SK-N-SH (cell line): ENCODE measurements around the gene AGMO.

Experiments
- CTCF ChIP-seq: fragments of 200-600 bp; sonication (generic); IDR thresholded peaks from 2 replicates; pipeline ENCODE4 v1.6.1; 2017; ENCODE audit warnings: antibody characterized with exemption, mild to moderate bottlenecking, moderate library complexity
- ELF1 ChIP-seq: IDR thresholded peaks from 2 replicates; pipeline ENCODE4 v1.4.0; 2012
- EZH2phosphoT487 ChIP-seq: fragments of 200-600 bp; sonication (generic); IDR thresholded peaks from 2 replicates; pipeline ENCODE4 v1.6.1; 2017; ENCODE audit warnings: low read depth, mixed run types, mild to moderate bottlenecking, antibody characterized with exemption, moderate library complexity, borderline replicate concordance
- FOXM1 ChIP-seq: IDR thresholded peaks from 2 replicates; pipeline ENCODE4 v1.4.0; 2012; ENCODE audit warnings: low read depth, mild to moderate bottlenecking
- JUND ChIP-seq: IDR thresholded peaks from 2 replicates; pipeline ENCODE4 v1.4.0; 2012
- MAX ChIP-seq: IDR thresholded peaks from 2 replicates; pipeline ENCODE4 v1.4.0; 2012; ENCODE audit warnings: low read depth
- NRF1 ChIP-seq: IDR thresholded peaks from 2 replicates; pipeline ENCODE4 v1.6.1; 2012; ENCODE audit warnings: low read depth, mild to moderate bottlenecking, low read length
- PBX3 ChIP-seq: IDR thresholded peaks from 2 replicates; pipeline ENCODE4; 2012
- POLR2AphosphoS5 ChIP-seq: IDR thresholded peaks from 2 replicates; pipeline ENCODE4 v1.6.1; 2012; ENCODE audit warnings: low read depth, low read length
- RFX5 ChIP-seq: IDR thresholded peaks from 2 replicates; pipeline ENCODE4 v1.6.1; 2012; ENCODE audit warnings: mild to moderate bottlenecking, improper control_type of control experiment, low read length
- TCF12 ChIP-seq: IDR thresholded peaks from 2 replicates; pipeline ENCODE4 v1.4.0; 2012
- YY1 ChIP-seq: IDR thresholded peaks from 2 replicates; pipeline ENCODE4 v1.4.0; 2012; ENCODE audit warnings: low read depth, mild to moderate bottlenecking

DNA sequence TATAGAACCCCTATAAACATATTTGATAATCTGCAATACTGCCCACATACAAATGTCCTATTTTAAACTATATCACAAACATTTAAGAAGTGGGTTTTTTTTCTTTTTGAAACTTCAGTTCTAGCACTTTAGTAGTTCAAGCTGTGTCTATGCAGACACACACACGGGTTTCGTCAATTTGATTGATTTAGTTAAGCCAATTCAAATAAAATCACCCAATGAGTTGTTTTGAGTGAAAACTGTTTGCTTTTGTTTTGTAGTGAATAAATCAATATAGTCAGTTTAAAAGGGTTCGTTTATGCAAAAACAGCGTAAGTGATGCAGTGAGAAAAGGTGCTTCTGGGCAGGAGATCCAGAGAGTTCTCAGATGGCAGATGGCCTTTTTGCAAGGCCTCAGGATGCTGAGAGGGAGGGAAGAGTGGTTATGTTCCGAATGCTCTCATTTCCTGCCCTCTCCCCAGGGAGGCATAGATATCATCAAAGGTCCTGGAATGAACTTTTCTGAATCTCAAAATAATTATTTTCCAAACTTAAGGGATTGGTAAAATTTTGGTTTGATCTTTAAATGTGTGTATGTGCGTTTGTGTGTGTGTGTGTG is 102.7 kb downstream of the AGMO start:
- no peak for TF ChIP-seq CTCF
- no peak for TF ChIP-seq RFX5
- TF ChIP-seq FOXM1 = no peak
- 0 out of 2 replicates have a peak, but pooled peaks have one; percentile 7 for TF ChIP-seq PBX3
- no peak for TF ChIP-seq YY1
- no peak for TF ChIP-seq EZH2phosphoT487
- TF ChIP-seq POLR2AphosphoS5 = no peak
- peak; percentile 32 for TF ChIP-seq TCF12
- TF ChIP-seq MAX = no peak
- TF ChIP-seq ELF1 = no peak
- TF ChIP-seq JUND = no peak
- TF ChIP-seq NRF1 = no peak
